Measurements from ENCODE around the gene TEPSIN. TPM values are rescaled to one million over a fixed set of nuclear protein-coding genes. Genes with fewer than 3 reads are reported as not detected.

Gene TEPSIN
- total and polyA plus RNA-seq, 2 of the 13 experiments (the other 11 are each of a cell fraction or from before 2014, with no cell fraction given): 16.1 to 18.8 TPM

DNA sequence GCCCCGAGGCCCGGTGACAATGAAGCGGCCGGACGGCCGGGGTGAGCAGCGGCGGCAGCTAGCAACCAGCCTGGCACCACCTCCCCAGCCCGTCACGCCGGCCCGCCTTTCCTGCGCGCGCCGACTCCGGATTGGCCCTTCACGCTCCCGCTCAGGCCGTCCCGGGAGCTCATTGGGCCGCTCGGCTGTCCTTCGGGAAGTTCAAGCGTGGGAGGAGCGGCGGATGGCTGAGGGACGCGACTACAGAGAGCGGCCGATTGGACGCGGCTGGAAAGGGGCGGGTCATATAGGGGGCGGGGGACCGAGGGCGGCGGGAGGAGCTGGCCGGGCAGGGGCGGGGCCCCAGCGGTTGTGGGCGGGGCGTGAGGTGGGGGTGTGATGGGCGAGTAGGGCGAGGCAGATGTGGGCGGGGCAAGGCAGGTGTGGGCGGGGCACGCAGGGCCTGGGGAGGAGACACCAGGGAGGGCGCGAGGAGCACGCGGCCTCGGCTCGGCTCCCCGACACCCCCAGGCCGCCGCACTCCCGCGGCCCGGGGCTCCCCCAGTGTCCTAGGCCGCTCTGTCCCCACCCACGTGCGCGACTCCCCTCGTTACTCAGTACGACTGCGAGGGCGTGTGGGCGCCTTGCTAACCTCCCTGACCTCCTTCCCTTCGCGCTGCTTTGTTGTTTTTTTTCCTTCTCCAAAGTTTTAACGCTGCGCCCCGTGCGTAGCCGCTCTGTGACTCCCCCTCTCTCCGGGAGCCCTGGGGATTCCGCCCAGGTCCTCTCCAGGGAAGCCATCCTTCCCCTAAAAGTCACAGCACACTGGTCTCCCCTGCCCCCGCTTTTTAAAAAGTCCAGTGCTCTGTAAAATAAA is 15.7 kb downstream of the TEPSIN start, which contains the start of gene CEP131 (continued):
- TF ChIP-seq, protein P1, sequence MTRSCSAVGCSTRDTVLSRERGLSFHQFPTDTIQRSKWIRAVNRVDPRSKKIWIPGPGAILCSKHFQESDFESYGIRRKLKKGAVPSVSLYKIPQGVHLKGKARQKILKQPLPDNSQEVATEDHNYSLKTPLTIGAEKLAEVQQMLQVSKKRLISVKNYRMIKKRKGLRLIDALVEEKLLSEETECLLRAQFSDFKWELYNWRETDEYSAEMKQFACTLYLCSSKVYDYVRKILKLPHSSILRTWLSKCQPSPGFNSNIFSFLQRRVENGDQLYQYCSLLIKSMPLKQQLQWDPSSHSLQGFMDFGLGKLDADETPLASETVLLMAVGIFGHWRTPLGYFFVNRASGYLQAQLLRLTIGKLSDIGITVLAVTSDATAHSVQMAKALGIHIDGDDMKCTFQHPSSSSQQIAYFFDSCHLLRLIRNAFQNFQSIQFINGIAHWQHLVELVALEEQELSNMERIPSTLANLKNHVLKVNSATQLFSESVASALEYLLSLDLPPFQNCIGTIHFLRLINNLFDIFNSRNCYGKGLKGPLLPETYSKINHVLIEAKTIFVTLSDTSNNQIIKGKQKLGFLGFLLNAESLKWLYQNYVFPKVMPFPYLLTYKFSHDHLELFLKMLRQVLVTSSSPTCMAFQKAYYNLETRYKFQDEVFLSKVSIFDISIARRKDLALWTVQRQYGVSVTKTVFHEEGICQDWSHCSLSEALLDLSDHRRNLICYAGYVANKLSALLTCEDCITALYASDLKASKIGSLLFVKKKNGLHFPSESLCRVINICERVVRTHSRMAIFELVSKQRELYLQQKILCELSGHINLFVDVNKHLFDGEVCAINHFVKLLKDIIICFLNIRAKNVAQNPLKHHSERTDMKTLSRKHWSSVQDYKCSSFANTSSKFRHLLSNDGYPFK (CRISPR knock-in tag; IDR thresholded peaks at IDR 0.05; ENCODE audit: borderline replicate concordance): no peak
- TF ChIP-seq REPIN1 (CRISPR knock-in tag; IDR thresholded peaks at IDR 0.05; ENCODE audit: borderline replicate concordance, low read depth) (0 out of 2 replicates have a peak, but pooled peaks have one; percentile 10), SMYD3 (CRISPR knock-in tag; IDR thresholded peaks at IDR 0.05) (peak; percentile 98), GATAD1 (CRISPR knock-in tag; IDR thresholded peaks at IDR 0.05) (0 out of 2 replicates have a peak, but pooled peaks have one; percentile 5), NKX3-1 (CRISPR knock-in tag; IDR thresholded peaks at IDR 0.05) (peak; percentile 55; the same call in 1 of the 2 replicates), ZNF850 (CRISPR knock-in tag; conservative IDR thresholded peaks at IDR 0.05) (no peak), CBX1 (IDR thresholded peaks at IDR 0.05; ENCODE audit: low read depth) (peak; percentile 19), GPN1 (CRISPR knock-in tag; IDR thresholded peaks at IDR 0.05; ENCODE audit: borderline replicate concordance) (no peak), DR1 (CRISPR knock-in tag; IDR thresholded peaks at IDR 0.05) (no peak; the same call in 1 of the 2 replicates), SIX4 (CRISPR knock-in tag; IDR thresholded peaks at IDR 0.05) (no peak; the same call in 1 of the 2 replicates), ZSCAN20 (CRISPR knock-in tag; IDR thresholded peaks at IDR 0.05; ENCODE audit: borderline replicate concordance) (0 out of 2 replicates have a peak, but pooled peaks have one; percentile 34), FOXA3 (CRISPR knock-in tag; IDR thresholded peaks at IDR 0.05) (no peak; the same call in 1 of the 2 replicates), ZNF251 (CRISPR knock-in tag; IDR thresholded peaks at IDR 0.05) (no peak), FOXP1 (IDR thresholded peaks at IDR 0.05) (no peak), FOXP1 (CRISPR knock-in tag; IDR thresholded peaks at IDR 0.05) (no peak), HMG20A (CRISPR knock-in tag; IDR thresholded peaks at IDR 0.05; ENCODE audit: borderline replicate concordance) (peak; percentile 28; the same call in 1 of the 2 replicates), TARDBP (CRISPR knock-in tag; IDR thresholded peaks at IDR 0.05) (peak; percentile 76), ZNF746 (CRISPR knock-in tag; IDR thresholded peaks at IDR 0.05) (0 out of 2 replicates have a peak, but pooled peaks have one; percentile 30)
- TF ChIP-seq, protein P2, sequence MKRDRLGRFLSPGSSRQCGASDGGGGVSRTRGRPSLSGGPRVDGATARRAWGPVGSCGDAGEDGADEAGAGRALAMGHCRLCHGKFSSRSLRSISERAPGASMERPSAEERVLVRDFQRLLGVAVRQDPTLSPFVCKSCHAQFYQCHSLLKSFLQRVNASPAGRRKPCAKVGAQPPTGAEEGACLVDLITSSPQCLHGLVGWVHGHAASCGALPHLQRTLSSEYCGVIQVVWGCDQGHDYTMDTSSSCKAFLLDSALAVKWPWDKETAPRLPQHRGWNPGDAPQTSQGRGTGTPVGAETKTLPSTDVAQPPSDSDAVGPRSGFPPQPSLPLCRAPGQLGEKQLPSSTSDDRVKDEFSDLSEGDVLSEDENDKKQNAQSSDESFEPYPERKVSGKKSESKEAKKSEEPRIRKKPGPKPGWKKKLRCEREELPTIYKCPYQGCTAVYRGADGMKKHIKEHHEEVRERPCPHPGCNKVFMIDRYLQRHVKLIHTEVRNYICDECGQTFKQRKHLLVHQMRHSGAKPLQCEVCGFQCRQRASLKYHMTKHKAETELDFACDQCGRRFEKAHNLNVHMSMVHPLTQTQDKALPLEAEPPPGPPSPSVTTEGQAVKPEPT (CRISPR knock-in tag; IDR thresholded peaks at IDR 0.05; ENCODE audit: low read depth): no peak
- TF ChIP-seq, protein P3, sequence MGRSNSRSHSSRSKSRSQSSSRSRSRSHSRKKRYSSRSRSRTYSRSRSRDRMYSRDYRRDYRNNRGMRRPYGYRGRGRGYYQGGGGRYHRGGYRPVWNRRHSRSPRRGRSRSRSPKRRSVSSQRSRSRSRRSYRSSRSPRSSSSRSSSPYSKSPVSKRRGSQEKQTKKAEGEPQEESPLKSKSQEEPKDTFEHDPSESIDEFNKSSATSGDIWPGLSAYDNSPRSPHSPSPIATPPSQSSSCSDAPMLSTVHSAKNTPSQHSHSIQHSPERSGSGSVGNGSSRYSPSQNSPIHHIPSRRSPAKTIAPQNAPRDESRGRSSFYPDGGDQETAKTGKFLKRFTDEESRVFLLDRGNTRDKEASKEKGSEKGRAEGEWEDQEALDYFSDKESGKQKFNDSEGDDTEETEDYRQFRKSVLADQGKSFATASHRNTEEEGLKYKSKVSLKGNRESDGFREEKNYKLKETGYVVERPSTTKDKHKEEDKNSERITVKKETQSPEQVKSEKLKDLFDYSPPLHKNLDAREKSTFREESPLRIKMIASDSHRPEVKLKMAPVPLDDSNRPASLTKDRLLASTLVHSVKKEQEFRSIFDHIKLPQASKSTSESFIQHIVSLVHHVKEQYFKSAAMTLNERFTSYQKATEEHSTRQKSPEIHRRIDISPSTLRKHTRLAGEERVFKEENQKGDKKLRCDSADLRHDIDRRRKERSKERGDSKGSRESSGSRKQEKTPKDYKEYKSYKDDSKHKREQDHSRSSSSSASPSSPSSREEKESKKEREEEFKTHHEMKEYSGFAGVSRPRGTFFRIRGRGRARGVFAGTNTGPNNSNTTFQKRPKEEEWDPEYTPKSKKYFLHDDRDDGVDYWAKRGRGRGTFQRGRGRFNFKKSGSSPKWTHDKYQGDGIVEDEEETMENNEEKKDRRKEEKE (IDR thresholded peaks at IDR 0.05): no peak
- TF ChIP-seq, protein P4, sequence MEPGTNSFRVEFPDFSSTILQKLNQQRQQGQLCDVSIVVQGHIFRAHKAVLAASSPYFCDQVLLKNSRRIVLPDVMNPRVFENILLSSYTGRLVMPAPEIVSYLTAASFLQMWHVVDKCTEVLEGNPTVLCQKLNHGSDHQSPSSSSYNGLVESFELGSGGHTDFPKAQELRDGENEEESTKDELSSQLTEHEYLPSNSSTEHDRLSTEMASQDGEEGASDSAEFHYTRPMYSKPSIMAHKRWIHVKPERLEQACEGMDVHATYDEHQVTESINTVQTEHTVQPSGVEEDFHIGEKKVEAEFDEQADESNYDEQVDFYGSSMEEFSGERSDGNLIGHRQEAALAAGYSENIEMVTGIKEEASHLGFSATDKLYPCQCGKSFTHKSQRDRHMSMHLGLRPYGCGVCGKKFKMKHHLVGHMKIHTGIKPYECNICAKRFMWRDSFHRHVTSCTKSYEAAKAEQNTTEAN (CRISPR knock-in tag; conservative IDR thresholded peaks at IDR 0.05): no peak
